ENCODE data around the gene LPAR3.

The LPAR3 gene

DNA sequence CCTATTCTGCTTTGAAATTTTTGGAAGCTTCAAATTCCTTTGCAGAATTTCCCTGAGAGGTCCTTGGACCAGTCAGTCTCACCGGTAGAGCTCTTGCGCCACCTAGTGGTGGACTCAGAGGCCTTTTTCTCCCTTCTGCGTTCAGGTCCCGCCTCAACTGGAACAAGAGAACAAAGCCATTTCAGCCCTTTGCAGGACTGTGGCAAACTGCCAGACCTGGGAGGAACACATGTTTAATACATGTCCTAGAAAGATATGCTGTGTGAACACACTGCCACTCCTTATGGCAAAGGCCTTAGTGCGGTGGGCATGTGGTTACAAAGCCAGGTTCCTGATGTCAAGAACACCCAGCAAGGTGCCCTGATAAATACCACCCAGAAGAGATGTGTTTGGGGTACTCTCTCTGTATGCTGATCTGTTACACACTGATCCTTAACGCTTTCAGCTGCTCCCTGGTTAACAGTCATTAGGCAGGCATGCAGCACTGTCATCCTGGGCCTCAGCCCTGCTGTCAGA lies 120.5 kb downstream of the LPAR3 start:
- no peaks in the 10 kb centered on the region for H3K4me1 ChIP-seq
- intact Hi-C loops (cut with DNase I; ENCODE audit: low total_unique reads): loop anchor here (10.0 kb wide), 2 partner anchors 118 to 638 kb away; no protein-coding TSS in a partner anchor
- TF ChIP-seq, protein P1, sequence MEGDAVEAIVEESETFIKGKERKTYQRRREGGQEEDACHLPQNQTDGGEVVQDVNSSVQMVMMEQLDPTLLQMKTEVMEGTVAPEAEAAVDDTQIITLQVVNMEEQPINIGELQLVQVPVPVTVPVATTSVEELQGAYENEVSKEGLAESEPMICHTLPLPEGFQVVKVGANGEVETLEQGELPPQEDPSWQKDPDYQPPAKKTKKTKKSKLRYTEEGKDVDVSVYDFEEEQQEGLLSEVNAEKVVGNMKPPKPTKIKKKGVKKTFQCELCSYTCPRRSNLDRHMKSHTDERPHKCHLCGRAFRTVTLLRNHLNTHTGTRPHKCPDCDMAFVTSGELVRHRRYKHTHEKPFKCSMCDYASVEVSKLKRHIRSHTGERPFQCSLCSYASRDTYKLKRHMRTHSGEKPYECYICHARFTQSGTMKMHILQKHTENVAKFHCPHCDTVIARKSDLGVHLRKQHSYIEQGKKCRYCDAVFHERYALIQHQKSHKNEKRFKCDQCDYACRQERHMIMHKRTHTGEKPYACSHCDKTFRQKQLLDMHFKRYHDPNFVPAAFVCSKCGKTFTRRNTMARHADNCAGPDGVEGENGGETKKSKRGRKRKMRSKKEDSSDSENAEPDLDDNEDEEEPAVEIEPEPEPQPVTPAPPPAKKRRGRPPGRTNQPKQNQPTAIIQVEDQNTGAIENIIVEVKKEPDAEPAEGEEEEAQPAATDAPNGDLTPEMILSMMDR (IDR thresholded peaks at IDR 0.05): peak; percentile 84 to 93

GRCh38 chr1:84771895-84772294 lies 121.1 kb downstream of the LPAR3 start:
- intact Hi-C loops (cut with DNase I; ENCODE audit: low total_unique reads): loop anchor here (10.0 kb wide), 2 partner anchors 117 to 637 kb away; no protein-coding TSS in a partner anchor

More for the DNA sequence above, 120.5 kb downstream of the LPAR3 start:
- no peaks in the 10 kb centered on the region for H3K27me3 ChIP-seq
- DNase-seq: peak; percentile 65 to 84
- H3K27ac ChIP-seq: no peak overlapping the region
- no peaks in the 10 kb centered on the region for H3K36me3 ChIP-seq
- H3K4me3 ChIP-seq: no peak overlapping the region
- no peaks in the 10 kb centered on the region for H3K9me3 ChIP-seq

GRCh38 chr1:84770481-84770880 lies 122.5 kb downstream of the LPAR3 start:
- Histone ChIP-seq H3K4me1 (no peaks in the 10 kb centered on the region), H3K27me3 (no peaks in the 10 kb centered on the region), H3K4me3 (no peak overlapping the region), H3K27ac (no peak overlapping the region), H3K9me3 (no peaks in the 10 kb centered on the region), H3K36me3 (no peaks in the 10 kb centered on the region)
- TF ChIP-seq, protein P1 (IDR thresholded peaks at IDR 0.05): no peak
- DNase-seq: no peak
- intact Hi-C loops (cut with DNase I; ENCODE audit: low total_unique reads): loop anchor here (10.0 kb wide), 2 partner anchors 116 to 636 kb away; no protein-coding TSS in a partner anchor

More at GRCh38 chr1:84771895-84772294, 121.1 kb downstream of the LPAR3 start:
- Histone ChIP-seq H3K27ac (no peak overlapping the region), H3K9me3 (no peaks in the 10 kb centered on the region), H3K4me3 (no peak overlapping the region), H3K27me3 (no peaks in the 10 kb centered on the region), H3K4me1 (no peaks in the 10 kb centered on the region), H3K36me3 (no peaks in the 10 kb centered on the region)
- TF ChIP-seq, protein P1 (IDR thresholded peaks at IDR 0.05): no peak
- DNase-seq: no peak

DNA sequence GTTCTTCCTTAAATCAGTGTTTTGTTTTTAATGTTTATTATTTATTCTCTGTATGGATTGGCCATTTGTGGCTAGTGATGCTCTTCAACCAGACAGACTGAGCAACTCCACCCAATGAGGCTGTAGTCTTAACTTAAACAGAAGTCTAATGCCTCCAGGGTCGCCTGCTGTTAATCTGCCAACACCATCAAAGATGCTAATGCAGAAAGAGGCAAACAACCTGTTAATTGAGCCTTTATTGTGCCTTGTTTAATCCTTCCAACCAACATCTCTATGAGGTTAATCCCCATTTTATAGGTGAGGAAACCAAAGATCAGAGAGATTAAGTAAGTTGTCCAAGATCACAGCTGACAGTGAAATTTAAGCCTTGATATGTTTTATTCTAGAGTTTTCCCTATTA lies 123.4 kb downstream of the LPAR3 start:
- Histone ChIP-seq H3K27me3 (peaks cover 0 to 5% of the 10 kb centered on the region in 2 donors), H3K4me1 (no peaks in the 10 kb centered on the region), H3K9me3 (no peaks in the 10 kb centered on the region), H3K27ac (no peak overlapping the region), H3K4me3 (no peak overlapping the region), H3K36me3 (no peaks in the 10 kb centered on the region)
- no peak for DNase-seq
- intact Hi-C loops (cut with DNase I; ENCODE audit: low total_unique reads): loop anchor here (10.0 kb wide), 3 partner anchors 115 to 635 kb away; no protein-coding TSS in a partner anchor
- TF ChIP-seq, protein P1 (IDR thresholded peaks at IDR 0.05): no peak

DNA sequence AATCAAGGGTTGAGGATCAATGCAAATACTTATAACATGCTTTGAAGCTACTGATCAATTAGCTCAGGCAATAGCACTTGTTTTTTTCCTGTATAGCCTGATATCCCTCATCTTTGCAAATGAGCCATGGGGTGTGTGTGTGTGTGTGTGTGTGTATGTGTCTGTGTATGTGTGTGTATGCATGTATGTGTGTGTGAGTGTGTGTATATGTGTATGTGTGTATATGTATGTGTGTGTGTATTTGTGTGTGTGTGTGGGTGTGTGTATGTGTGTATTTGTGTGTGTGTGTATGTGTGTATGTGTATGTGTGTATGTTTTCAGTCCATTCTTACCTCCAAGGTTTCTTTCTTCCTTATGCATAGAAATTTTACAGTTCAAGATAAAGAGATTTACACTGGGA lies 124.4 kb downstream of the LPAR3 start:
- no peaks in the 10 kb centered on the region for H3K9me3 ChIP-seq
- intact Hi-C loops (cut with DNase I; ENCODE audit: low total_unique reads): loop anchor here (10.0 kb wide), 1 partner anchor 314 kb away; no protein-coding TSS in a partner anchor
- TF ChIP-seq, protein P1 (IDR thresholded peaks at IDR 0.05): no peak
- no peak overlapping the region for H3K27ac ChIP-seq
- no peak for DNase-seq
- no peaks in the 10 kb centered on the region for H3K4me1 ChIP-seq
- H3K36me3 ChIP-seq: no peaks in the 10 kb centered on the region
- no peak overlapping the region for H3K4me3 ChIP-seq
- H3K27me3 ChIP-seq: peaks cover 0 to 6% of the 10 kb centered on the region in 2 donors

Data from tibial artery (tissue), 4 donors.